Mesothelial cell of epicardium (in vitro differentiated cells): ENCODE measurements around the gene FHL2. TPM values are rescaled to one million over a fixed set of nuclear protein-coding genes. Genes with fewer than 3 reads are reported as not detected.

Source experiments
- DNase-seq, 2 experiments: peaks; one replicate each; pipeline ENCODE4 v3.0.0; 2021; ENCODE audit warnings: low spot score in 2 of 2; ENCODE audit not compliant: unreplicated experiment in 2 of 2
- H3K27ac Mint-ChIP-seq: 2 replicates; pipeline ENCODE4 v1.8.0; 2021; ENCODE audit warnings: mixed read lengths
- H3K27me3 Mint-ChIP-seq: 2 replicates; pipeline ENCODE4 v1.8.0; 2021; ENCODE audit warnings: low read depth, mixed read lengths
- H3K36me3 Mint-ChIP-seq: 2 replicates; pipeline ENCODE4 v1.8.0; 2021; ENCODE audit warnings: mixed read lengths
- H3K4me1 Mint-ChIP-seq: 2 replicates; pipeline ENCODE4 v1.8.0; 2021; ENCODE audit warnings: mixed read lengths
- H3K4me3 Mint-ChIP-seq: 2 replicates; pipeline ENCODE4 v1.8.0; 2021; ENCODE audit warnings: mild to moderate bottlenecking, moderate library complexity, mixed read lengths
- H3K9me3 Mint-ChIP-seq: 2 replicates; pipeline ENCODE4 v1.8.0; 2021; ENCODE audit warnings: mixed read lengths
- CTCF ChIP-seq: fragments of 200-600 bp; sonication (generic); IDR thresholded peaks from one replicate; pipeline ENCODE4 v1.5.0; 2021; ENCODE audit warnings: antibody characterized with exemption; ENCODE audit not compliant: unreplicated experiment
- total RNA-seq: library from RNA; stranded (reverse); gene quantifications from 3 replicates; pipeline ENCODE4 v1.2.1, GENCODE V29; 2021

The FHL2 gene
- total RNA-seq, 1 donor from 2014 or later = 37.9 TPM

- Mint-ChIP-seq H3K36me3 (peaks cover 10% of the 10 kb centered on the region), H3K4me3 (no peak overlapping the region), H3K9me3 (peaks cover 3% of the 10 kb centered on the region), H3K4me1 (peaks cover 2% of the 10 kb centered on the region), H3K27me3 (no peaks in the 10 kb centered on the region), H3K27ac (no peak overlapping the region)
- TF ChIP-seq CTCF = no peak
- DNase-seq = no peak
These were observed 85.0 kb downstream of the FHL2 start for GRCh38 chr2:105313877-105314276.

Other genes starting within 250 kb of the FHL2 start
- gene GPR45, start 157.3 kb downstream of the FHL2 start, total RNA-seq = not detected in 3 replicates
- 23.3 to 24.1 TPM (median 23.6 TPM) in 3 replicates for gene TGFBRAP1, start 69.3 kb downstream of the FHL2 start, total RNA-seq
- 20.7 to 23.3 TPM (median 20.8 TPM) in 3 replicates for gene C2orf49, start 61.5 kb downstream of the FHL2 start, total RNA-seq